Measurements from ENCODE around the gene PRKCH. TPM values are rescaled to one million over a fixed set of nuclear protein-coding genes. Genes with fewer than 3 reads are reported as not detected.

Gene PRKCH
- total RNA-seq, 1 experiment from 2014 or later: 2.7 TPM

- no peak for DNase-seq (ENCODE audit: low read depth, low spot score)
- Histone ChIP-seq H3K4me1 (ENCODE audit: control insufficient read depth, insufficient read depth, low read length) (no peaks in the 10 kb centered on the region), H3K27ac (ENCODE audit: low read length) (no peak overlapping the region), H3K4me3 (ENCODE audit: low read depth in 2 of 2, low read length in 2 of 2) (no peak overlapping the region), H3K36me3 (ENCODE audit: control insufficient read depth, insufficient read depth, low read length) (no peaks in the 10 kb centered on the region), H3K9me3 (ENCODE audit: control insufficient read depth, insufficient read depth, low read depth, low read length) (no peaks in the 10 kb centered on the region), H3K27me3 (ENCODE audit: control insufficient read depth, insufficient read depth, low read length) (no peaks in the 10 kb centered on the region)
- TF ChIP-seq POLR2AphosphoS5 (IDR thresholded peaks at IDR 0.05; ENCODE audit: low read depth, low read length): no peak
- TF ChIP-seq CTCF (IDR thresholded peaks at IDR 0.05): no peak
- TF ChIP-seq TCF7L2 (IDR thresholded peaks at IDR 0.05; ENCODE audit: low read depth, low read length): no peak
- TF ChIP-seq SIN3A (IDR thresholded peaks at IDR 0.05; ENCODE audit: borderline replicate concordance, insufficient read depth, low read depth, low read length): no peak
- CTCF ChIA-PET: no interaction called here
- POLR2A ChIA-PET: no interaction called here
- no TSS peak for BruUV-seq (replicated peaks)
- no peak for ATAC-seq
- in situ Hi-C loops (cut with HindIII; ENCODE audit: low pct_unique_long_range_greater_than_20kb, low sequenced_read_pairs) (no loop called here), intact Hi-C loops (cut with micrococcal nuclease; ENCODE audit: unreplicated experiment) (no loop called here)
These were observed 69.7 kb downstream of the PRKCH start for GRCh38 chr14:61391119-61391518.

DNA sequence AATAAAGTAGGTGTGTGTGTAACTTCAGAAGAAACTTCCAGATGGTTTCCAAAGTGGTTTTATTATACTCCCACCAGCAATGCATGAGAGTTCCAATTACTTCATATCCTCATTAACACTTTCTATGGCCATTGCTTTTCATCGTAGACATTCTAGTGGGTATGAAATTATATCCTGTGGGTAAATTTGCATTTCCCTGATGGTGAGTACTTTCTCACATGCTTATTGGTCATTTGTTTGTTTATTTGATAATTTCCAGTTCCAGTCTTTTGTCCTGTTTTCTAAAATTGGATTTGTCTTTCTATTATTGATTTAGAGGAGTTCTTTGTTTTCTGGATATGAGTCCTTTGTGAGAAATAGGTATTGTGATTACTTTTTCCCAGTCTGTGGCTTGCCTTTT is 70.9 kb downstream of the PRKCH start:
- intact Hi-C loops (cut with micrococcal nuclease; ENCODE audit: unreplicated experiment) (no loop called here), in situ Hi-C loops (cut with HindIII; ENCODE audit: low pct_unique_long_range_greater_than_20kb, low sequenced_read_pairs) (no loop called here)
- H3K4me1 ChIP-seq (ENCODE audit: control insufficient read depth, insufficient read depth, low read length): no peaks in the 10 kb centered on the region
- CTCF ChIA-PET: no interaction called here
- ATAC-seq (no peak), DNase-seq (ENCODE audit: low read depth, low spot score) (no peak)
- H3K36me3 ChIP-seq (ENCODE audit: control insufficient read depth, insufficient read depth, low read length): no peaks in the 10 kb centered on the region
- H3K9me3 ChIP-seq (ENCODE audit: control insufficient read depth, insufficient read depth, low read depth, low read length): no peaks in the 10 kb centered on the region
- H3K27ac ChIP-seq (ENCODE audit: low read length): no peak overlapping the region
- POLR2A ChIA-PET: no interaction called here
- TF ChIP-seq TCF7L2 (IDR thresholded peaks at IDR 0.05; ENCODE audit: low read depth, low read length) (no peak), SIN3A (IDR thresholded peaks at IDR 0.05; ENCODE audit: borderline replicate concordance, insufficient read depth, low read depth, low read length) (no peak), CTCF (IDR thresholded peaks at IDR 0.05) (no peak)
- no peak overlapping the region for H3K4me3 ChIP-seq (ENCODE audit: low read depth in 2 of 2, low read length in 2 of 2)
- H3K27me3 ChIP-seq (ENCODE audit: control insufficient read depth, insufficient read depth, low read length): no peaks in the 10 kb centered on the region
- BruUV-seq (replicated peaks): no TSS peak

GRCh38 chr14:61394542-61394941 is 73.2 kb downstream of the PRKCH start:
- H3K27me3 ChIP-seq (ENCODE audit: control insufficient read depth, insufficient read depth, low read length): no peaks in the 10 kb centered on the region
- in situ Hi-C loops (cut with HindIII; ENCODE audit: low pct_unique_long_range_greater_than_20kb, low sequenced_read_pairs) (no loop called here), intact Hi-C loops (cut with micrococcal nuclease; ENCODE audit: unreplicated experiment) (no loop called here)
- no peak for ATAC-seq
- no peaks in the 10 kb centered on the region for H3K36me3 ChIP-seq (ENCODE audit: control insufficient read depth, insufficient read depth, low read length)
- DNase-seq (ENCODE audit: low read depth, low spot score): no peak
- H3K4me3 ChIP-seq (ENCODE audit: low read depth in 2 of 2, low read length in 2 of 2): no peak overlapping the region
- H3K27ac ChIP-seq (ENCODE audit: low read length): no peak overlapping the region
- ChIA-PET CTCF (no interaction called here), POLR2A (no interaction called here)
- no peak for TF ChIP-seq POLR2AphosphoS5 (IDR thresholded peaks at IDR 0.05; ENCODE audit: low read depth, low read length)
- TF ChIP-seq SIN3A (IDR thresholded peaks at IDR 0.05; ENCODE audit: borderline replicate concordance, insufficient read depth, low read depth, low read length): no peak
- no peaks in the 10 kb centered on the region for H3K4me1 ChIP-seq (ENCODE audit: control insufficient read depth, insufficient read depth, low read length)
- no TSS peak for BruUV-seq (replicated peaks)
- H3K9me3 ChIP-seq (ENCODE audit: control insufficient read depth, insufficient read depth, low read depth, low read length): no peaks in the 10 kb centered on the region

Measured in Panc1 (cell line).